HG03378 (cell line): ENCODE data around the gene AP3M1.
"Not testable (repeated sequence)": the region's sequence is repeated elsewhere in the genome, so short reads cannot be mapped to it uniquely, and the experiment has no call there.

Source experiments
- ATAC-seq: cut with Tn5 transposase; IDR thresholded peaks from one replicate; pipeline ENCODE4 v1.9.1; 2021; ENCODE audit warnings: mild to moderate bottlenecking, moderate library complexity; ENCODE audit not compliant: unreplicated experiment

Gene AP3M1

DNA sequence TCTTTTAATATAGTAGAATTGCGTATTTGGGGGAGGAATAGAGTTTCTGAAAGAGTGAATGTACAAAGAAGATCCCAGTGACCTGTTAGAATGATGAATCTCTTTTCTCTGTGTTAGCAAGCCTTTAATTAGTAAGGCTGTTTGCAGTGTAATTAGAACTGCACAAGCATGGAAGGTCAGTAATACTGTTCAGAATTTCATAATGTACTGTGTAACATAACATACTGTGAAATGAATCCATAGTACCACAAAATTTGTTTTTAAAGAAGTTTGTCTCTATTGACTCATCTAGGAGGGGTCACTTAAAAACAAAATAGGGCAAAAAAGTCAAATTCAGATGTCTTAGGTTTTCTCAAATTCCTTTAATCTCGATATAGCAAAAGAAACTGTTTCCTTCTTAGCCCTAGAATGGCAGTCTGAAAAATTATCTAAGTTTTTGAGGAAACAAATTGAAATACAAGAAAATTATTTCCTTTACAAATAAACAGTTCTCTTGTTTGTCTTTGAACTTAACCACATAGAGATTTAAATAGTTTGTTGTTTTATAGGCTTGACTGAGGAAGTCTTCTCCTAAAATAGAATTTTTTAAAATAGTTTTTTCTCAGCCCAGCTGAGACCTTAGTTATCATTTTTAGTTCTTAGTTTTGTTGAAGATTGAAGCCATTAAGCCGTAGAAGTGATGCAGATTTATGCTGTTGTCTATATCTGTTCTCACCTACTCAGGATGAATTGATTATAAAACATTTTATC is 12.9 kb upstream of the AP3M1 start:
- no peak for ATAC-seq

DNA sequence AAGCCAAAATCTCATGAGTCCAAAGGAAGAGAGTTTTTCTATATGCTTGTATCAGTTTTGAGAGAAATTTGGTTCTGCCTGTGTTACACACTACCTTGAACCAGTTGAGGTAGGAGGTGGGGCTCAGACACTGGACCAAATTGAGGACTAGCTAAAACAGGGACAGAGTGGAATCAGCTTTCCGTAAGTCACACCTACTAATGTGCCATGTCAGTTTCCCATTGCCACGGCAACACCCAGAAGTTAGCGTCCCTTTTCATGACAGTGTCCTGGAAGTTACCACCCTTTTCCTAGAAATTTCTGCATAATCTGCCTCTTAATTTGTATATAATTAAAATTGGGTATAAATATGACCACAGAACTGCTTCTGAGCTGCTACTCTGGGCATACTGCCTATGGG is 9.4 kb upstream of the AP3M1 start:
- ATAC-seq: no peak

- ATAC-seq: no peak
Observed at GRCh38 chr10:74156919-74157289, 6.3 kb upstream of the AP3M1 start.

GRCh38 chr10:74153676-74154075 is 3.0 kb upstream of the AP3M1 start:
- no peak for ATAC-seq

- ATAC-seq: no peak
Observed at GRCh38 chr10:74153123-74153522, 2.5 kb upstream of the AP3M1 start.

DNA sequence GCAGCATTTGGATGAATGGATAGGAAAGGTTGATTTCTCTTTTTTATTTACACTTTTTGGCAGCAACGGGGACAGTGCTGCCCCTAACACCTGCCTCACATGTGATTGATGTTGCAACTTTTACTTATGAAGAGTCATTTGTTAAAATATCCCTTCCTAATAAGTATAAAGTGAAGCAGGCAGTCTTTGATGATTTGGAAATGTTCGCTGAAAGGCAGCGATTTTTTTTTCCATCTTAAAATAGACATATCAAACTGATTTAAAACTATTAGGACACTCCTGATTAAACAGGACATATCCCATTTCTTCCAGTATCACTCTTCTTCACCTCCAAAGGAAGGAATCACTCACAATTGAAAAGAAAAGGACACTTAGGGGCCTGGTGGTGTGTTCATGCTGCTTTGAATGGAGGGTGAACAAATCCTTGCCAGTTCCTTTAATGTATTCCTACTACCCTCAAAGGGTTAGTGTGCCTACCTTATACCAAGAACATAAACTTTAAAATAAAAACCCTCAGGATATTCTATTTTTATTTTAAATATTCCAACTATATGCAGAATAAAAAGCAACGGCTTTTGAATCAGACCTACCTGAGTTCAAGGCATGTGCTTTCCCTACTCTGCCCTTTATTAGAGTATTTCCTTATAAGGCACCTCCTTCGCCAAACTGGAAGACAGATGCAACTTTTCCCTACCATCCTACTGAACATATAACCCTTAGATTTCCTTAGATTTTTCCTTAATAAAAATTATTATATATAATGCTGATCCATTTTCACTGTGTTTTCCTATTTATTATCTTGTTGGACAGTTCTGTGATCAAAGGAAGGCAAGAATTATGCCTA is 1.5 kb upstream of the AP3M1 start:
- ATAC-seq: no peak

- peak; percentile 63 for ATAC-seq
Observed at GRCh38 chr10:74150990-74151878, 606 bp upstream of the AP3M1 start, which contains the start of gene ADK. TSS of gene ADK (plus strand) at chr10:74151221. CDS start at chr10:74151279, 58 bp downstream.

GRCh38 chr10:74146980-74147379 is 3.6 kb downstream of the AP3M1 start:
- ATAC-seq: not testable (repeated sequence)

DNA sequence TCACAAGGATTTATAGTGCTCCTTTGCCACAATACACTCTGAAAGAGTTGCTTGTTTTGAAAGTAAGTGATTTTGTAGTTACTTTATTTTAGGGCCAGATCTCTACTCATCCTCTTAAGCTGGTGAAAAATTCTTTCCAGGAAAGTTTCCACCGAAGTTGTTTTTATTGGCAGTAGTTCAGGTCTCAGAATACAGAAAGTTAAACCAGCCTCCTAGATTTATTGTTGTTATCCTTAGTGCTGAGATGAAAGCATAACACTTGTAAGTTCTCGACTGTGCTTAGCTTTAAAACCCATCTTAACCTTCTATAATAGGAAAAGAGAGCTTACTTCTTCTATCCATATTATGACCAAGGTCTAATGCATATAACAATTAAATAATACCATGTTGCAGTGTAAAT is 5.5 kb downstream of the AP3M1 start:
- no peak for ATAC-seq

DNA sequence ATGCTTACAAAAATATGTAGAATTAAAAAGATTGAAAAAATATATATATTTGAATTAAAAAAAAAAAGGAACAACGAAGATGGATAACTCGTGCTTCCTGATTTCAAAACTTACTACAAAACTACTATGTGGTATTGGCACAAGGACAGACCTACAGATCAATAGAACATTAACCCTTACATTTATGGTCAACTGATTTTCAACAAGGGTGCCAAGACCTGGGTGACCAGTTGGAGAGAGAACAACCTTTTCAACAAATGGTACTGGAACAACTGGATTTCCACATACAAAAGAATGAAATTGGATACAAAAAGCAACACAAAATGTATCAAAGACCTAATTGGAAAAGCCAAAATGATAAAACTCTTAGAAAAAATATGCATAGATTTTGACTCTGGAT is 10.1 kb downstream of the AP3M1 start:
- no peak for ATAC-seq

DNA sequence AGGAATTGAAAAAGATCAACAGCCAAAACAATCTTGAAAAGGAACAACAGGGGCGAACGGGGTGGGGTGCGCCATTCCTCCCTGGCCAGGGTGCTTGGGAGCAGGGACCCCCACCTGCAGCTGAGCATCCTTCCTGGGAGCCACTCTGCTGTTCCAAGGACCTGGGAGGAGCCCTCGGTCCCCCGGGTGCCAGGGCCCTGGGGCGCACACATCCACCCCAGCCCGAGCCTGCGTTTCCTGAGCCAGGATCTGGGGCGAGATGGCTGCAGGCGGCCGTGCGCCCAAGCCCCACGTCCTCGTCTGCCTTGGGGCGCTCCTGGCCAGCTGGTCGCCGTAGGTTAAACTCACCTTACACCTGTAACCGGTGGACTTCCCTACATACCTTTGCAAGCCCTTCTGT is 10.6 kb downstream of the AP3M1 start:
- no peak for ATAC-seq

GRCh38 chr10:74138596-74138995 is 12.0 kb downstream of the AP3M1 start:
- ATAC-seq: not testable (repeated sequence)

DNA sequence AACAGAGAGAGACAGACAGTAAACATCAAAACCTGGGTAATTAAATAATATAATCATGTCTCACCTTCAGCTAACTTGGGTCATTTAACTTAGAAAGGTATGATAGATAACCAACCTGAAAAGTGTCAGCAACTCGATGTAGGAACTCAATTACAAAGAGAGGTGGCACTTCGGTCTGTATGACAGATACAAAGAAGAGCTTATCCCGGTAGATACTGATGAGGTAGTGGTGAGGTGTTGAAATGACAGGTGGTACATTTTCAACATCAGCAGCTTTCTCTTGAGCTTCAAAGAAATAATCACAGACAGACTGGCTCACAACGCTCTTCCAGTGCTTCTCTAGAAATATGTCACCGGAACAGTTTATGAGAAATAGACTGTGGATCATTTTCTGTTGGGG is 12.6 kb downstream of the AP3M1 start:
- no peak for ATAC-seq

DNA sequence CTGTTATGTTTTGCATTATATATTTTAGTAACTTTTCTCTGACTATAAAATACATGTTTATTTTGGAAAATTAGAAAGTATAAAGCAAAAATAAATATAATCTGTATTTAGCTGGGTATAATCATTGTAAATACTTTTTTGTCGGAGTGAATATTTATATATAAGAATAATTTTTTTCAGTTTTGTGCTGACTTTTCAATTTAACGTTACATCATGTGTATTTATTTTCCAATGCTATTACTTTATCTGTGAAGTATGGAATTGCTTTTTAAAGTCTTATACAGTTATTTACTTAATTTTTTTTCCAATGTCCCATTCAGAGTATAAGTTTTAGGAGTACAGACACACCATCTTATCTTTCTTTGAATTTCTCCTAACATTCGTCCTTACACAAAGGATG is 15.2 kb downstream of the AP3M1 start:
- ATAC-seq: no peak

- no peak for ATAC-seq
Observed at GRCh38 chr10:74133923-74134820, 16.5 kb downstream of the AP3M1 start.

- ATAC-seq: no peak
Observed at GRCh38 chr10:74123081-74123480, 27.5 kb downstream of the AP3M1 start.

DNA sequence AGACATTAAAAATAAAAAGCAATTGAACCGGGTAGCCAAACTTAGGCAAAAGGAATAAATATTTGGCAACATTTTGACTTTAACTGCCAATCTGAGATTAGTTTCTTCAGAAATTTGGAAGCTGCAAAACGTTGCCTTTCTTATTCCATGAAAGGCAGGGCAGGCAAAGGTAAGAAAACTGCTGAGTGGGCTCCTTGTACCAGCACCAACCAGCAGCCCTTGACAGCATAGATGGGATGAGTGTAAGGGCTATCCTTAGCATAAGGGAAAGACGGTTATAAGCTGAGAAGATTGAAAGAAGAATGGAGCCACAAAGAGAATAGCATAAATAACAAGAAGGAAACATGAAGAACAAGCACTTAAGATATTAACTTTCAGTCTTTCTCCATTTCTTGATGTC is 28.6 kb downstream of the AP3M1 start:
- ATAC-seq: no peak

DNA sequence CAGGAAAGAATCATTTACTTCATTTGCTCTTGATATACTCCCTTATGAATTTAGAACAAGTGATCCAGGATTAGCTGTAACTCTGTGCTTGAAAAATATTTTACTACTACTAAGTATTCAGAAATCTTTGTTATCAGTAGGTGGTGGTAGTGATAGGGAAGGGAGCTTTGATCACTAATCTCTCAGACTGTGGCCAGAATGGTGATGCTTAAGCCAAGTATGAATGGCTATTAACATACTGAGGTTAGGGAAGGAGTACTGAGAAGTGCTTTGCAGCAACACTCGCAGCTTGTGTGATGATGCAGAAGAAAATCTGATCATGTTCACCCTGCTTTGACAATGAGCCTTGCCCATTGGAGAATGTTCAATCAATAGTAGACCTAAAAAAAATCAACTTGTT is 29.3 kb downstream of the AP3M1 start:
- no peak for ATAC-seq

GRCh38 chr10:74120911-74121310 is 29.7 kb downstream of the AP3M1 start:
- ATAC-seq: no peak

DNA sequence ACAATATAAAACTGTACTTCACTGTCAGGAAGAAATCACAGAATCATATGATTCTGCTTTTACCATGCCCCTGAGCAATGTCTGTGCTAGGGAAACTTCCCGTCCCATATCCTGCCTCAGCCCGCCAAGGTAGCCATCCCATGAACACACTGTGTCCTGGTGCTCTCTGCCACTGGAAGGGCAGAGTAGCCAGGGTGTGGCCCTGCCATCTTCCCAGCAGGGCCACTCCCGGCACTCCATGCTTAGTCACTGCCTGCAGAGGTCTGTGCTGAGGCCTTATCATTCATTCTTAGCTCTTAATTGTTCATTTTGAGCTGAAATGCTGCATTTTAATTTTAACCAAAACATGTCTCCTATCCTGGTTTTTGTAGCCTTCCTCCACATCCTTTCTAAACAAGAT is 31.8 kb downstream of the AP3M1 start:
- ATAC-seq: no peak
